Heart left ventricle (tissue), 13 donors: ENCODE data around the gene SPG11.

Source experiments
- POLR2A ChIP-seq, 2 donors: fragments of 450-650 bp; IDR thresholded peaks; one replicate each; pipeline ENCODE4 v1.6.1; 2017; ENCODE audit warnings: antibody characterized with exemption in 2 of 2, mild to moderate bottlenecking in 2 of 2, moderate library complexity in 2 of 2
- TF ChIP-seq, protein P1 (sequence below), 12 donors: fragments of 200-600 bp; sonication (generic) in 4 of 12; IDR thresholded peaks; one replicate each; pipeline versions ENCODE4 v1.5.0 to v1.8.0; 2018 to 2022; ENCODE audit warnings: antibody characterized with exemption in 12 of 12, mild to moderate bottlenecking in 5 of 12
- donor health status: ischemic (EF 13 %, LVEDD 7.1; RV severe dilation, severe dysfunction).
- donor health status: DM: no; HTN: yes; CAD: no.
- donor health status: DM: no; HTN: no; CAD: no.
- donor health status: ischemic (EF 25% LVEDD 6.9; RV normal size, moderate dysfunction).
- donor health status: ischemic (EF 25% LVEDD 5.7; RV mildly dilated, moderate dysfunction).
- donor health status: ischemic (EF 35%, LVEDD 5.7; RV mildly dilated, moderate dysfunction).
- donor health status: nonischemic (EF 11% LVEDD 7.7; RV severe dilation, severe dysfunction).
- donor health status: DM: yes; HTN: yes; CAD: no.
- donor health status: PGD.
- donor health status: ischemic (EF 29% LVEDD 5.4; RV normal size, mild dysfunction).
- donor health status: nonischemic (EF 23%, LVEDD 6.1; RV moderate dilation, normal function).

DNA sequence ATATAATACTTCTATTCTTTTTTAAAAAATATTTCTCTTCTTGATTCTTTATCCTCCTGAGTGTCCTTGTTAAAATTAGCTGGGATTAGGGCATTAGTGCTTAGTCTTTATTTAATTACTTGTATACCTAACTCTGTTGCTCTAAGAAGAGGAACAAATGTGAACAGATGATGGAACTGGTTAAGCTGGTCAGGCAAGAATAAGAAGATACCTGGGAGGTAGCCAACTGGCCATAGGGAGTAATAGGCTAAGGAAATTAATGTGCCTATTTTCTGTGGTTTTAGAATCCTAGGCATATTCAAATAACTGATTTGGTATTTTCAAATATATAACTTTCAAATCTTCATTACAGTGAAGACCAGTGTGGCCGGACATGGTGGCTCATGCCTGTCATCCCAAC is 72.1 kb downstream of the SPG11 start:
- TF ChIP-seq POLR2A (IDR thresholded peaks at IDR 0.05): no peak
- TF ChIP-seq, protein P1, sequence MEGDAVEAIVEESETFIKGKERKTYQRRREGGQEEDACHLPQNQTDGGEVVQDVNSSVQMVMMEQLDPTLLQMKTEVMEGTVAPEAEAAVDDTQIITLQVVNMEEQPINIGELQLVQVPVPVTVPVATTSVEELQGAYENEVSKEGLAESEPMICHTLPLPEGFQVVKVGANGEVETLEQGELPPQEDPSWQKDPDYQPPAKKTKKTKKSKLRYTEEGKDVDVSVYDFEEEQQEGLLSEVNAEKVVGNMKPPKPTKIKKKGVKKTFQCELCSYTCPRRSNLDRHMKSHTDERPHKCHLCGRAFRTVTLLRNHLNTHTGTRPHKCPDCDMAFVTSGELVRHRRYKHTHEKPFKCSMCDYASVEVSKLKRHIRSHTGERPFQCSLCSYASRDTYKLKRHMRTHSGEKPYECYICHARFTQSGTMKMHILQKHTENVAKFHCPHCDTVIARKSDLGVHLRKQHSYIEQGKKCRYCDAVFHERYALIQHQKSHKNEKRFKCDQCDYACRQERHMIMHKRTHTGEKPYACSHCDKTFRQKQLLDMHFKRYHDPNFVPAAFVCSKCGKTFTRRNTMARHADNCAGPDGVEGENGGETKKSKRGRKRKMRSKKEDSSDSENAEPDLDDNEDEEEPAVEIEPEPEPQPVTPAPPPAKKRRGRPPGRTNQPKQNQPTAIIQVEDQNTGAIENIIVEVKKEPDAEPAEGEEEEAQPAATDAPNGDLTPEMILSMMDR (IDR thresholded peaks at IDR 0.05): no peak
